GM18907 (cell line): ENCODE measurements around the gene ALG11.
"Not testable (repeated sequence)": the region's sequence is repeated elsewhere in the genome, so short reads cannot be mapped to it uniquely, and the experiment has no call there.

Experiments used
- ATAC-seq: cut with Tn5 transposase; IDR thresholded peaks from one replicate; pipeline ENCODE4 v1.9.1; 2021; ENCODE audit warnings: mild to moderate bottlenecking, moderate library complexity; ENCODE audit not compliant: unreplicated experiment

The ALG11 gene, protein sequence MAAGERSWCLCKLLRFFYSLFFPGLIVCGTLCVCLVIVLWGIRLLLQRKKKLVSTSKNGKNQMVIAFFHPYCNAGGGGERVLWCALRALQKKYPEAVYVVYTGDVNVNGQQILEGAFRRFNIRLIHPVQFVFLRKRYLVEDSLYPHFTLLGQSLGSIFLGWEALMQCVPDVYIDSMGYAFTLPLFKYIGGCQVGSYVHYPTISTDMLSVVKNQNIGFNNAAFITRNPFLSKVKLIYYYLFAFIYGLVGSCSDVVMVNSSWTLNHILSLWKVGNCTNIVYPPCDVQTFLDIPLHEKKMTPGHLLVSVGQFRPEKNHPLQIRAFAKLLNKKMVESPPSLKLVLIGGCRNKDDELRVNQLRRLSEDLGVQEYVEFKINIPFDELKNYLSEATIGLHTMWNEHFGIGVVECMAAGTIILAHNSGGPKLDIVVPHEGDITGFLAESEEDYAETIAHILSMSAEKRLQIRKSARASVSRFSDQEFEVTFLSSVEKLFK

DNA sequence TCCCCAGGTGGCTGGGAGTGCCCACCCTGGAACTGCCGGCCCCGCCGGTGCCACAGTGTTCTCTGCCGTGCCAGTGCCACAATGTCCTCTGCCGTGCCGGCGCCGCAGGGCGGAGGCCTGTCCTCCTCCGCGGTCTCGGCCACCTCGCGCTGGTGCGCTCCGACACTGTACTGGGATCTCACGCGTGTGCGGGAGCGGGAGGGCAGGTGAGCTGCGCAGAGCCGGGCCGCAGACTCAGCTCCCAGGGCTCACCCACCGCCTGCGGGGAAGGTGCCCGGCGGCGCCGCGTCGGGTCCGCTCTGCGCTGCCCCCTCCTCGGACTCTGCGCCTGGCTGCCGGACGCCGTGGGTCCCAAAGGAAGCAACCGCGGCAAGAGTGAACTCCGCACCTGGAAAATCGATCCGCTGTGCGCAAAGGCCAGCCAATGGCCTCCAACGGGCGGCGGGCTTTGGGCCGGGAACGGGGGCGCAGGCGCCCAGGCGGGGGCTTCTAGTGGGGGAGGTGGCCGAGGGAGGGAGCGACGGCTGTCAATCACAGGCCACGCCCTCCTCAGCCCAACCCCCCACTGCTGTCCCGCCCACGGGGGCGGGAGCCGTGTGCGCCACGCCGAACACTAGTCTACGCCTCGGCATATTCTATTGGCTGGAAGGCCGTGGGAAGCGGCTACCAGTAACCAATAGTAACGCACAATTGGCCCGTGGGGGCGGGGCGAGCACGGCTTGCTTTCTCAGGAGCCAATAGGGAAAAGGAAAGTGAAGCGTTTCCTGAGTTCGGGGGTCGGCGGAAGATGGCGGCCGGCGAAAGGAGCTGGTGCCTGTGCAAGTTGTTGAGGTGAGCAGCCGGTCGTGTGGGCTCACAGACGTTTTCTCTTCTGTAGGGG is at the start of gene ALG11:
ALG11 (plus strand) TSS at position 767 of the 880 bp plus-strand sequence; CDS start at position 788, 21 bp downstream.
- ATAC-seq: peak; percentile 99

DNA sequence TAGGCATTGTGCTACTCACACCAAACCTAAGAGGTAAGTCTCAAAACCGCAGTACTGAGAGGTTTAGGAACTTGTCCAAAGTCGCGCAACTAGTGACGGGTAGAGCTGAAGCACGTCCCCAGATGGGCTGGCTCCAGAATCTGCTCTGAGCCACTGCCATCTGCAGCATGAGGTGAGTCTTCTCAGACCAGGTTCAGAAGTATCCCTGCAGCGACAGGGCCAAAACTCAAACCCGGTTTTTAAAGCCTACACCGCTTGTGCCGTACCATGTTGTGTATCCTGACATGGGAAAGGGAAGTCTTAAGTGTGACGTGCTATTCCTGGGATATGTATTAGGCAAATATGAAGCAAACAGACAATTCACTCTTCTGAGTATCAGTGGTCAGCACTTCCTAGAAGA is 46.0 kb upstream of the ALG11 start:
- ATAC-seq: no peak

DNA sequence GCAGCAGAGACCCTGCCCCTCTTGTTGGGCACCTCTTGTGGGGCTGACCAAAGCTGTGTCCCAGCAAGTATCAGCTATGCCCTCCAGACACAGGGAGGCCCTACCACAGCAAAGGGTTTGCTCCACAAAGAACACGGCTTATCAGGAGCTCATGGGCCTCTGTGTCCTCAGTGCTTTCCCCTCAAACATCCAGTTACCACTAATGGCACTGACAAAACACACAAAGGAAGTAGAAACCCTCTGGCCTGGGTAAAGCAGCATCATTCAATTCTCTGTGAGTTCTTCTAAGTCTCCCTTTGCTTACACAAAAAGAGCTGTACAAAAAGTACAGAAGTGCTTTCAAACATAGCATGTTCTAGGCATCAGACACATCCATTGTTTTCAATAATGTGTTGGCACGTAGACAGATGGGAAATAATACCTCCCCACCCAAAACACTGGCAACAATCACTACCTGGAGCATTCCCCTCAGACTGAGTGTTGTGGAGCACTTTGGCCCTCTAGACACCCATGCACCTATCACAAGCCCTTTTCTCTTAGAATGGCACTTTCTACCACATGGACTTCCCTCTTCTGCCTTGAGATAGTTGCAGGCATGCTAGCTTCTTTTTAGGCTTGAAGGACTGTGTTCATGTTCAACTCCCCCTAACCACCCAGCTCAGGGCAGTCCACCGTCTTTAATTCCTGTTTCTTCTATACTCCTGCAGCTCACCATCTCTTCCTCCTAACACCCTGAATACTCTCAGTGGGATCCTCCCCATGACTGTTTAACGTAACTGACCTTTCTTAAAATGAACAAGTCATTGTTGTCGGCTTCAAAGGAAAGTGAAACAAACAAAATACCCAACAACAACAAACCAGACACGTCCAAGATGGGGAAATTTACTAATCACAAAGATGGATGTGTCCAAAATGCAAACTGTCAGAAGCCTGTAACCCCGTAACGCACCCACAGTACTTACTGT is 44.4 kb upstream of the ALG11 start:
- no peak for ATAC-seq

DNA sequence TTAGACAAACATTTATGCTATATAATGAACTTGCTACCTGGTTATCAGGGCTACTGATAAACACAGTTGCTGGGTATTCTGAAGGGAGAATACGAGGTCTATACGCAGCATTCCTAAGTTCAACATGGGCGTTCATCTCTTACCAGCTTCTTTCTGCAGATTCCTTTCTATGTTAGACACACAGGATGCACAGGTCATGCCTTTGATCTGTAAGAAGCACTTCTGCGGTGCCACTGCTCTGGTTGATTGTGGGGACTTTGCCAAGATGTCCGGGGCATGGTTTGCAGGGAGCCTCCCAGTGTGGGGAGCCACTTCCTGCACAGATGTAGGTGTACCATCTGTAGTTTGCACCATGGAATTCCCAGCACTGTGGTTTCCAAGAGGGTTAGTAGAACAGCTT is 41.8 kb upstream of the ALG11 start:
- ATAC-seq: no peak

DNA sequence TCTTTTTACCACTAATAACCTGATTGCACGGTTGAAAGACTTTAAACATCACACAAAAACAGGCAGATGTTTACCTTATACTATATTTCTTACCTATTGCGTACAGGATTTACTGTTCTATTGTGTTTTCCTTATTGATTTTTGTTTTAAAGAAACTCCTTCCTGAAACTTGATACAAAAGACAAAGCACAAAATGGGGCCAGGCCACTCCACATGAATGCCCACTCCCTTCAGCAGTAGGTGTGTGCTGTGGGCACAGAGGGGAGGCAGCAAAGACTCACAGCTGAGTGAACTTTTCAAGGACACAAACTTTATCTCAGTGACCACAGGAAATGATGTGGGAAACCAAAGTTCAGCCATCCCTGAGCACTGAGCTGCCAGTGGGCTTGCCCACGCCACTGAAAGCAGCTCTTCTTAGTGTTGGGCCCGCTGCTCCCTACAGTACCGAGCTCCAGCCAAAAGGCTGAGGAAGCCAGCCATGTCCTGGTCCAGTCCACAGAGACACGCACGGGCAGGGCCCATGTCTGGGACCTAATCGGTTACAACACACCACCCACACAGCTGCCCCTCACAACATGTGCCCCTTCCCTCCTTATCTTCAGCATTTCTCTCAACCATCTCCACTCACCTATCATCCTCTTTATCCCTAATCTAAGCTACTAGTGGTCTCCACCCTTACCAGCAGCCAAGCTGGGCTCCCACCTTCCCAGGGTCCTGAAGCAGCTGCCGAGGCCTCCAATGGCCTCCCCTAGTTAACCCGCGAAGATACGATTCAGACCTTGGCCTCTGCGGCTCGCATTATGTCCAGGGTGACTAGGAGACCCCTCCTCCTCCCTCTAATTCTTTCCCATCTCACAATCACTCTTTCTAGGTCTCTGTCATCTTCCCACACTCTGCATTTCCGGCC is 40.4 kb upstream of the ALG11 start:
- ATAC-seq: no peak

DNA sequence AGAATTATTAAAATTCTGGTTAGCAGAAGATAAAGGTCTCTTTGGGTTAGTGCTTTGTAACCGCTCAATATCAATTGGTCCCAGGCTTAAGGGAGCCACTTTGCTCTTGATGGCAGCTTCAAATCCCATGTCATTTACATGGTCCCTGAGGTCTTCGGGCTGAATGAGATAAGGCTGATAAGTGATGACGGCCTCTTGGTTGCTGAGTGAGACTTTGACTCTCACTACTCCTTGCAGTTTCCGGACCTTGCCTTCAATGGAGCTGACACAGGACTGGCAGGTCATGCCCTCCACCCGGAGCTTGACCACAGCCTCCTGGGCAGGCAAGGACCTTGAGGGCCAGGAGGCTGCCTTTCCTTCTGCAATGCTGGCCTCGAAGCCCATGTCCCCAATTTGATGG is 37.7 kb upstream of the ALG11 start:
- ATAC-seq: no peak

DNA sequence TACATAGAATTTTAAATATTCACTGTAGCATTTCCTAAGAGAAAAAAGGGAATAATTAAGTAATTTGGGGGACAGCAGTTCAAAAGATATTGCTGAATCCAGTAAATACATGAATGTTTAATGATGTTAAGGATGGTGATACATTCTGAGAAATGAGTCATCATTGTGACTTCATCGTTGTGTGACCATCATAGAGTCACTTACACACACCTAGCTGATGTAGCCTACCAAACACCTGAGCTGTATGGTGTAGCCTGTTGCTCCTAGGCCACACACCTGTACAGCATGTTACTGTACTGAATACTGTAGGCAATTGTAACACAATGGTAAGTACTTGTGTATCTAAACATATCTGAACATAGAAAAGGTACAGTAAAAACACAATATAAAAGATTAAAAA is 35.8 kb upstream of the ALG11 start:
- ATAC-seq: no peak

DNA sequence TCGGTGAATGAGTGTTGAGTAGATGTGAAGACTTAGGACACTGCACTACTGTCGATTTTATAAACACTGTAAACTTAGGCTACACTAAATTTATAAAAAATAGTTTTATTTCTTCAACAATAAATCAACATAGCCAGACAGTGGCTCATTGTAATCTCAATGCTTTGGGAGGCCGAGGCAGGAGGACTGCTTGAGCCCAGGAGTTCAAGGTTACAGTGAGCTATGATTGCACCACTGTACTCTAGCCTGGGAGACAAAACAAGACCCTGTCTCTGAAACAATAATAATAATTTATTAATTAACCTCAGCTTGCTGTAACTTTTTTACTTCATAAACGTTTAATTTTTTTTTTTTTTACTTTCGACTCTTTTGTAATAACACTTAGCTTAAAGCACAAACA is 35.3 kb upstream of the ALG11 start:
- no peak for ATAC-seq

DNA sequence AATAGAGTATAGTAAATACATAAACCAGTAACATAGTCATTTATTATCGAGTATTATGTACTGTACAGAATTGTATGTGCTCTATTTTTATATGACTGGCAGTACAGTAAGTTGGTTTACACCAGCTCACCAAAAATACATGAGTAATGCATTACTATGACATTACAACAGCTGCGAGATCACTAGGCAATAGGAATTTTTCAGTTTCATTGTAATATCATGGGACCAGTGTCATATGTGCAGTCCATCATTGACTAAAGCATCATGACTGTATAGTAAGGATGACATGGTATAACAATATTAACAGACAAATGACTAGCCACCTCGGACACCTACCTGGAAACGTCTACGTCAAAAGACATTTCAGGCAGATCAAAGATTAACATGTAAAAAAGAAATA is 34.6 kb upstream of the ALG11 start:
- ATAC-seq: no peak

DNA sequence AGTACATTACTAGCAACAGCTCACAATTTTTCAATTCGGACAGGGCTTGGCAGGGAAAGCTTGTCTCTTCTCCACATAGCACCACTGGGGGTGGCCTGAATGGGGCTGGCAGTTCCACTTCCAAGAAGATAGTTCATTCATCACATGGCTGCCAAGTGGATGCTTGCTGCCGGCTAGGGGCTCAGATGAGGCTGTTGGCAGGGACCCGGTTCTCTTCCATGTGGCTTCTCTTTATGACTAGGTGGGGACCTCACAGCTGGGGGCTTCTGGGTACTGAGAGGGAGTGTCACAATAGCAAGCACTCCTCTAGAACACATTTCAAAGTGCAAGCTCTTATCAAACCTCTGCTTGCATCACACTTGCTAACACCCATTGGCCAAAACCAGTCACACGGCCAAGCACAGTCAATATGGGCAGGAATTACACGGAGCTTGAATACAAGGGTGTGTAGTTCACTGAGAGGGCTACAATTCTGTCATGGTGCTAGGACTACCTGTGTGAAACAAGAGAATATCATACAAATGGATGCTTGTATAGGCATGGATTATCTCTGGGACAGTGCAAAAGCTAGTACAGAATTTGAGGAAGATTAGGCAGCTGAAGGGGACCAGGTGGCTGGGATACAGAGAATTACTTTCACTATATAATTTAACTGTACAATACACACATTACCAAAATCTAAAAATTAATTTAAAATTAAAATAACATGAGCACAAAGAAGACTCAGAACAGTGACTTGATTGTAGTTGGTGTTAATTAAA is 33.2 kb upstream of the ALG11 start:
- no peak for ATAC-seq

DNA sequence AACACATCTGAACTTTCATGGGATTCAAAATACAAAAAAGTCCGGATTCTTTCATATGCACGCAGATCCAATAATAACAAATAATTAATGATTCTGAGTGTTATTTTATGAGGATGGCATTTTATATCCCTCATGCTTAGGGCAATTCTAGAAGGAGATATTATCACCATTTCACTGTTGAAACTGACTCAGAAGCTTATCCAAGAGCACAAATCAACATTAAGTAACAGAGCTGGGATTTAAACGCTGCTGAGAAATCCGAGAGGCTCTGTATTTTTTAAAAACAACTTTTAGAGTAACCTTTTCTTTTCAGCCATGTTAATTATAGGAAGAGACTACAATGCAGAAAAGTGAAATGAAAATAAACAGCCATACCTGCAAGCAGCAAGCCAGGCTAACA is 31.3 kb upstream of the ALG11 start:
- no peak for ATAC-seq

DNA sequence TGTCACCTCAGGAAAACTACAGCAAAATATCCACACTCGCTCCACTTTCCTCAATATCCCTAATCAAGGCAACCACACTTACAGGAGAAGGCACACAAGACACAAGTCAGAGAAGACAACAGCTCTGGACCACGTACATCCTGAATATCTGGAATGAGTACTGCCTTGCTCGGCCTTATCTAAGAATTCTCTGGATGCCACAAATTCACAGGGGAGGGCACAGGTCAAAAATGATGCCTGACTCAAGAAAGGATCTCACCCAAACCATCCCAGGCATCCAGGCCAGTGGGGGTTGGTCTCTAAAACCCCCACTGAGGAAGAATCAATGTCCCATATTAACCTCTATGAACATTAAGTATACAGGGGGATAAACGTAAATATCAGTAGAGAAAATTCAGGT is 30.8 kb upstream of the ALG11 start:
- ATAC-seq: no peak

DNA sequence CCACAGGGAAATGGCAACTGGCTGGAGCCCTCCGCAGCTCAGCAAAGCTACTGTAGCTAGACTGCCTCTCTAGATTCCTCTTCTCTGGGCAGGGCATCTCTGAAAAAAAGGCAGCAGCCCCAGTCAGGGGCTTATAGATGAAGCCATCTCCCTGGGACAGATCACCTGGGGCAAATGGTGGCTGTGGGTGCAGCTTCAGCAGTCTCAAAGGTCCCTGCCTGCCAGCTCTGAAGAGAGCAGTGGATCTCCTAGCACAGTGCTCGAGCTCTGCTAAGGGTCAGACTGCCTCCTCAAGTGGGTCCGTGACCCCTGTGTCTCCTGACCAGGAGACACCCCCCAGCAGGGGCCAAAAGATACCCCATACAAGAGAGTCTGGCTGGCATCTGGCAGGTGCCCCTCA is 28.9 kb upstream of the ALG11 start:
- ATAC-seq: not testable (repeated sequence)

DNA sequence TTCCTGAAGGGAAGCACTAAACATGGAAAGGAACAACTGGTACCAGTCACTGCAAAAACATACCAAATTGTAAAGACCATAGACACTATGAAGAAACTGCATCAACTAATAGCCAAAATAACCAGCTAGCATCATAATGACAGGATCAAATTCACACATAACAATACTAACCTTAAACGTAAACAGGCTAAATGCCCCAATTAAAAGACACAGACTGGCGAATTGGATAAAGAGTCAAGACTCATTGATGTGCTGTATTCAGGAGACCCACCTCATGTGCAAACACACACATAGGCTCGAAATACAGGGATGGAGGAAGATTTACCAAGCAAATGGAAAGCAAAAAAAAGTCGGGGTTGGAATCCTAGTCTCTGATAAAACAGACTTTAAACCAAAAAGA is 27.3 kb upstream of the ALG11 start:
- not testable (repeated sequence) for ATAC-seq

DNA sequence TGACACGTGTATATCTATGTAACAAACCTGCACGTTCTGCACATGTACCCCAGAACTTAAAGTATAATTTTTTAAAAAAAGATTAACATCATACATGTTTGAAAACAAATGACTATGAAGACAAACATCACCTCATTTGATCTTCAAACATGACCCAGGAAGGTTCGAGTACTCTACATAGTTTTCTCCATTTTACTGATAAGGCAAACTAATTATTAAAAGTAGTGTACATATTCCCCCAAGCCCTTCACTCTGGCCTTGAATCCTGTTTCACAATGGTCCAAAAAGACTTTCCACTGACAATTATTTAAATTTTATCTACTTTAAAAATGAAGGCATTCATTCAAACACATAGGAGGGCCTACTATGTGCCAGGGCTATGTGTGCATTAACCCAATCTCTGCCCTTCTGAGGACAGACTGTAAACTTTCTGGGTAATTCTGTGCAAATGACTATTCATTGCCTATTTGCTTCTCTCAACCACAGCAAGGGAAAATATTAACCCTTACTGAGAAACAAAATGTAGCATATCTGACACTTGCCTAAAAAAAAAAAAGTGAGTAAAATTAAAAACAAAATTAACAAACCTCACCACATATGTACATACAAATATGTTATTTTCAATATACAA is 23.1 kb upstream of the ALG11 start:
- no peak for ATAC-seq

DNA sequence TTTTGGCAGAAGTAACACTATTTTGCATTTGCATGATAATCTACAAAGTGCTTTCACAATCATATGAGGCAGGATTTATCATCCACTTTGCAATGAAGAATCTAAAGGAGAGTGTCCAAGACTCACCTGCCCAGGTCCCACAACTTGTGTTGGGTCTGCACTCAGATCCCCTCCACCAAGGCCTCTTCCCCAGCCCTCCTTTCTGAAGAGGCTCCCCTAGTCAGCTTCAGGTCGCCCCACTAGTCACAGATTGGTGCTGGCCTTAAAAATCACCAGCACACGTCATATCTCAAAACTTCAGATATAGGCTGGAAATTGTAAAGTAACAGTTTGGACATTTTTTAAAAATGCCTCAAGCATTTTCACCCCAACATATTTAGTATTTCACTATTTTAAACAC is 18.5 kb upstream of the ALG11 start:
- no peak for ATAC-seq

DNA sequence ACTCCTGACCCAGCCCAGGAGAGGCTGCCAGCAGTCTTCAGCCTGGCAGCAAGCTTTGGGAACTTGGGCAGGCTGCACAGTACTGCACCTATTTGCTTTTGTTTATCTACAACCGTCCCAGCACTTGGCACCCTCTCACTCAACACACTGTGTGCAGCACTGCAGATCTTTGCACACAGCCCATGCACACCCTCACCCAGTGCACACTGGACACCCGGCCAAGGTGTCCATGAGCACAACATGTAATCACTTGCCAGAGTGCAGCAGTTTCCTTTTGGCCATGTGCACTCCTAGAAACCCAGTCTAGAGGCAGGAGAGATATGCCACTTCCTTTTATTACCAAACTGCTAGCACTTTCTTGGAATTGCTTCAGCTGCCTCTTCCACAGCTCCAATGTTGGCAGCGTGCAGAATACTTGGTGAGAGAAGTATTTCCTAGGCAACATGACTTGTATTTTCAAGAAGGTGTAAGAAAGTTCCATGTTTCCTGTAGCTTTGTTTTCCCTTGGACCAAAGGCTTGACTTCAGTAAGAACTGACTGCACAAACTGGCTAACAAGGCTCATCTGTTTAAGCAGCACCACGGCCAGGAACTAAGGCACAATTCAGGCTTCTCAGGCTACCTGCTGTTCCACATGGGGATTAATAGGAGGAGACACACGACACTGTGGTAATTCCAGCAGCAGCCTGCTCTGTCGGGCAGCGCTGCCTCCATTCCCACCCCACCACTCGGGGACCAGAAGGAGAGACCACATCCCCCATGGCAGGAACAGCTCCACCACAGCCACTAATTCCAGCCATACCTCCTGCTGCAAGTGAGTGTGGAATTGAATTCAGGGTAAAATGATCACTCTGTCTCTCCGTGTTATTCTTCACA is 16.3 kb upstream of the ALG11 start:
- no peak for ATAC-seq

DNA sequence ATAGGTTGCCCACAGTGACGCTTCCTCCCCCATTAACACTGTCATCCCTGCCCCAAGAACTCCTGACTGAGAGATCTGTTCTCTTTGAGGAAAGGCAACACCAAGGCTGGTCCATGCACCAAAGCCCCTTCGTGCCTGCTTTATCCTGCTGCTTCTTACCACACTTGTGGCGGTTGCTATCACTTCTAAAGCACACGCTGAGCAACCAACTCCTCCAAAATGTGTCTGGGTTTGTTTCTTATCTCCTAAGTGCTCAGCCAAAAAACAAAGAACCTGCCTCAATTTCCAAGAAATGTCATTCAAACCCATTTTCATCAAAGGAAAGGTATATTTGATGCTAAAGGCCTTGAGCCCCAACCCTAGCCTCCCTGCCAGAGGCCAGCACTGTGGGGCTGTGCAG is 15.6 kb upstream of the ALG11 start:
- ATAC-seq: no peak
